Thyroid gland (tissue), 4 donors: ENCODE data around the gene RPL22L1. TPM values are rescaled to one million over a fixed set of nuclear protein-coding genes. Genes with fewer than 3 reads are reported as not detected.
"Not testable (repeated sequence)": the region's sequence is repeated elsewhere in the genome, so short reads cannot be mapped to it uniquely, and the experiment has no call there.

ENCODE experiments used
- DNase-seq, 2 donors: peaks; one replicate each; pipeline ENCODE4 v3.0.0-alpha.2; 2019
- H3K27ac ChIP-seq, 3 donors: fragments of 200-600 bp; sonication (generic); 1 replicate in 2 of 3; 2 replicates in 1 of 3; pipeline ENCODE4 v1.5.1; 2016 to 2019; ENCODE audit warnings: mild to moderate bottlenecking in 1 of 3, moderate library complexity in 1 of 3
- H3K27me3 ChIP-seq: fragments of 200-600 bp; sonication (generic); one replicate; pipeline ENCODE4 v1.5.1; 2019
- H3K36me3 ChIP-seq, 2 donors: fragments of 200-600 bp; sonication (generic); one replicate each; pipeline ENCODE4 v1.5.1; 2016 to 2019
- H3K4me1 ChIP-seq, 2 donors: fragments of 200-600 bp; sonication (generic); one replicate each; pipeline ENCODE4 v1.5.1; 2017 to 2019
- H3K4me3 ChIP-seq, 3 donors: fragments of 200-600 bp; sonication (generic); replicated peaks in 1 of 3; 1 replicate in 2 of 3; 2 replicates in 1 of 3; pipeline ENCODE4 v1.5.1; 2016; ENCODE audit warnings: mild to moderate bottlenecking in 1 of 3
- H3K9me3 ChIP-seq: fragments of 200-600 bp; sonication (generic); one replicate; pipeline ENCODE4 v1.5.1; 2017
- POLR2A ChIP-seq, 2 donors: fragments of 450-650 bp; IDR thresholded peaks; one replicate each; pipeline ENCODE4 v1.6.1; 2017; ENCODE audit warnings: antibody characterized with exemption in 2 of 2, mild to moderate bottlenecking in 2 of 2, moderate library complexity in 1 of 2
- WGBS, 2 donors: methylation state at CpG; one replicate each; pipeline ENCODE4 v1.1.5; 2017; 5-methylcytosine and 5-hydroxymethylcytosine counted together
- intact Hi-C: fragments of 100-400 bp; cut with DNase I; formaldehyde crosslinking; loops from one replicate; pipeline ENCODE4 v1.15.1; 2023
- total RNA-seq, 4 donors: library from RNA; depleted of rRNA; stranded (reverse); fragments of >200 nt; gene quantifications; one replicate each; pipeline ENCODE4 v1.2.3, GENCODE V29; 2016
- TF ChIP-seq, protein P1 (sequence below), 6 experiments: fragments of 200-600 bp in 3 of 6; fragments of 450-650 bp in 3 of 6; sonication (generic) in 3 of 6; IDR thresholded peaks; one replicate each; pipeline ENCODE4 v1.5.1; 2016 to 2019; ENCODE audit warnings: antibody characterized with exemption in 6 of 6, mild to moderate bottlenecking in 2 of 6, inconsistent platforms in 1 of 6, moderate library complexity in 1 of 6

Gene RPL22L1
- total RNA-seq, 4 donors from 2014 or later, result 29.9 to 142 (median 56.8) TPM

- H3K4me3 ChIP-seq, result no peak overlapping the region
- TF ChIP-seq, protein P1, sequence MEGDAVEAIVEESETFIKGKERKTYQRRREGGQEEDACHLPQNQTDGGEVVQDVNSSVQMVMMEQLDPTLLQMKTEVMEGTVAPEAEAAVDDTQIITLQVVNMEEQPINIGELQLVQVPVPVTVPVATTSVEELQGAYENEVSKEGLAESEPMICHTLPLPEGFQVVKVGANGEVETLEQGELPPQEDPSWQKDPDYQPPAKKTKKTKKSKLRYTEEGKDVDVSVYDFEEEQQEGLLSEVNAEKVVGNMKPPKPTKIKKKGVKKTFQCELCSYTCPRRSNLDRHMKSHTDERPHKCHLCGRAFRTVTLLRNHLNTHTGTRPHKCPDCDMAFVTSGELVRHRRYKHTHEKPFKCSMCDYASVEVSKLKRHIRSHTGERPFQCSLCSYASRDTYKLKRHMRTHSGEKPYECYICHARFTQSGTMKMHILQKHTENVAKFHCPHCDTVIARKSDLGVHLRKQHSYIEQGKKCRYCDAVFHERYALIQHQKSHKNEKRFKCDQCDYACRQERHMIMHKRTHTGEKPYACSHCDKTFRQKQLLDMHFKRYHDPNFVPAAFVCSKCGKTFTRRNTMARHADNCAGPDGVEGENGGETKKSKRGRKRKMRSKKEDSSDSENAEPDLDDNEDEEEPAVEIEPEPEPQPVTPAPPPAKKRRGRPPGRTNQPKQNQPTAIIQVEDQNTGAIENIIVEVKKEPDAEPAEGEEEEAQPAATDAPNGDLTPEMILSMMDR (IDR thresholded peaks at IDR 0.05), result no peak
- no peak for TF ChIP-seq POLR2A (IDR thresholded peaks at IDR 0.05)
- H3K27me3 ChIP-seq, result no peaks in the 10 kb centered on the region
- H3K9me3 ChIP-seq, result no peaks in the 10 kb centered on the region
- H3K4me1 ChIP-seq, result peaks cover 8 to 9% of the 10 kb centered on the region in 2 donors
- H3K36me3 ChIP-seq, result no peaks in the 10 kb centered on the region
- intact Hi-C loops, result no loop called here
- H3K27ac ChIP-seq, result no peak overlapping the region
- DNase-seq, result no peak
- WGBS, 2 donors, result 92 to 95% methylated on average over 2 of the region's 2 CpGs
Measured at GRCh38 chr3:170905862-170906261, 35.9 kb upstream of the RPL22L1 start.

DNA sequence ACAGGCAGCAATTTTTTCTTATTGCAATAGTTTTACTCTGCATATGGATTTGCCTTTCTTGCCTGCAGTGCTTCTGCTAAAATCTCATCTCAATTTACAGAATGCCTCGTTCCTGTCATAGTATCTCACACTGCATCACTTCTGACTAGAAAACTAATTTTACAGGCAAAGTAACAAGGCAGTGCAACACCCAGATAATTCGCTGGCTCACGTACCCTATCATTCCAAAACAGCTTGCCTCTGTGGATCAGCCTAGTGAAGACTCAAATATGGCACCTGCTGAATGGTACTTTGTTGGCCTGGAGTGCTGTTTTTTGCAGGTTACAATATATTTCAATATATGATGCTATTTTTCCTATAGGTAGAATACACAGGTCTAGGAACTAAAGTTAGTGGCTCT lies 33.1 kb upstream of the RPL22L1 start:
- DNase-seq, result no peak
- intact Hi-C loops, result no loop called here
- Histone ChIP-seq H3K27ac (no peak overlapping the region), H3K4me1 (peaks cover 8 to 9% of the 10 kb centered on the region in 2 donors), H3K9me3 (no peaks in the 10 kb centered on the region), H3K27me3 (no peaks in the 10 kb centered on the region), H3K4me3 (no peak overlapping the region), H3K36me3 (no peaks in the 10 kb centered on the region)
- TF ChIP-seq, protein P1 (IDR thresholded peaks at IDR 0.05), result no peak
- no peak for TF ChIP-seq POLR2A (IDR thresholded peaks at IDR 0.05)
- WGBS, 2 donors, result 95 to 96% methylated on average over 3 of the region's 3 CpGs

GRCh38 chr3:170899455-170899854 lies 29.5 kb upstream of the RPL22L1 start:
- H3K4me1 ChIP-seq, result no peaks in the 10 kb centered on the region
- H3K27me3 ChIP-seq, result no peaks in the 10 kb centered on the region
- no peaks in the 10 kb centered on the region for H3K36me3 ChIP-seq
- H3K27ac ChIP-seq, result no peak overlapping the region
- no peak for DNase-seq
- no peak overlapping the region for H3K4me3 ChIP-seq
- TF ChIP-seq, protein P1 (IDR thresholded peaks at IDR 0.05), result no peak
- no peak for TF ChIP-seq POLR2A (IDR thresholded peaks at IDR 0.05)
- 94 to 96% methylated on average over 1 of the region's 1 CpG for WGBS, 2 donors
- intact Hi-C loops, result no loop called here
- H3K9me3 ChIP-seq, result no peaks in the 10 kb centered on the region

GRCh38 chr3:170897978-170898377 lies 28.0 kb upstream of the RPL22L1 start:
- TF ChIP-seq, protein P1 (IDR thresholded peaks at IDR 0.05), result no peak
- TF ChIP-seq POLR2A (IDR thresholded peaks at IDR 0.05), result no peak
- Histone ChIP-seq H3K4me3 (no peak overlapping the region), H3K27me3 (no peaks in the 10 kb centered on the region), H3K27ac (no peak overlapping the region), H3K9me3 (no peaks in the 10 kb centered on the region), H3K4me1 (no peaks in the 10 kb centered on the region), H3K36me3 (no peaks in the 10 kb centered on the region)
- DNase-seq, result no peak
- WGBS, 2 donors, result 98 to 100% methylated on average over 2 of the region's 2 CpGs
- intact Hi-C loops, result no loop called here

- H3K4me1 ChIP-seq, H3K36me3 ChIP-seq, H3K9me3 ChIP-seq, intact Hi-C loops, H3K27me3 ChIP-seq, H3K4me3 ChIP-seq, DNase-seq, H3K27ac ChIP-seq: not testable (repeated sequence)
- WGBS, 2 donors, result 100% methylated on average over 1 of the region's 1 CpG
Measured at GRCh38 chr3:170897199-170897598, 27.2 kb upstream of the RPL22L1 start.

GRCh38 chr3:170896781-170897180 lies 26.8 kb upstream of the RPL22L1 start:
- Histone ChIP-seq H3K36me3 (no peaks in the 10 kb centered on the region), H3K27ac (no peak overlapping the region), H3K27me3 (no peaks in the 10 kb centered on the region), H3K4me3 (no peak overlapping the region), H3K4me1 (no peaks in the 10 kb centered on the region), H3K9me3 (no peaks in the 10 kb centered on the region)
- intact Hi-C loops, result no loop called here
- WGBS, 2 donors, result 87 to 93% methylated on average over 1 of the region's 1 CpG
- no peak for DNase-seq
- TF ChIP-seq, protein P1 (IDR thresholded peaks at IDR 0.05), result no peak
- no peak for TF ChIP-seq POLR2A (IDR thresholded peaks at IDR 0.05)

DNA sequence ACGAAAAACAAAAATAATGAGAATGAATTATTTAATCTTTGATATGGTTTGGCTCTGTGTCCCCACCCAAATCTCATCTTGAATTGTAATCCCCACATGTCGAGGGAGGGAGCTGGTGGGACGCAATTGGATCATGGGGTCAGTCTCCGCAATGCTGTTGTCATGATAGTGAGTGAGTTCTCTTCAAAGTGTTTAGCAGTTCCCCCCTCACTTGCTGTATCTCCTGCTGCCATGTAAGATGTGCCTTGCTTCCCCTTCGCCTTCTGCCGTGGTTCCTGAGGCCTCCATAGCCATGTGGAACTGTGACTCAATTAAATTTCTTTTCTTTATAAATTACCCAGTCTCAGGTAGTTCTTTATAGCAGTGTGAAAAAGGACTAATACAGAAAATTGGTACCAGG lies 26.3 kb upstream of the RPL22L1 start:
- intact Hi-C loops, result not testable (repeated sequence)

More for the DNA sequence above, 26.3 kb upstream of the RPL22L1 start:
- DNase-seq, H3K36me3 ChIP-seq, H3K27me3 ChIP-seq, H3K4me3 ChIP-seq, H3K27ac ChIP-seq, H3K4me1 ChIP-seq, H3K9me3 ChIP-seq: not testable (repeated sequence)
- WGBS, 2 donors, result 91 to 97% methylated on average over 6 of the region's 6 CpGs
